CD4-positive, alpha-beta T cell treated with Interleukin-2 at 100 ng/mL for 4 hours (primary cell): ENCODE measurements around the gene VASP.
"Not testable (repeated sequence)": the region's sequence is repeated elsewhere in the genome, so short reads cannot be mapped to it uniquely, and the experiment has no call there.

ENCODE experiments used
- DNase-seq: peaks from one replicate; pipeline ENCODE4 v3.0.0-alpha.2; 2020; ENCODE audit warnings: low spot score

VASP gene

DNA sequence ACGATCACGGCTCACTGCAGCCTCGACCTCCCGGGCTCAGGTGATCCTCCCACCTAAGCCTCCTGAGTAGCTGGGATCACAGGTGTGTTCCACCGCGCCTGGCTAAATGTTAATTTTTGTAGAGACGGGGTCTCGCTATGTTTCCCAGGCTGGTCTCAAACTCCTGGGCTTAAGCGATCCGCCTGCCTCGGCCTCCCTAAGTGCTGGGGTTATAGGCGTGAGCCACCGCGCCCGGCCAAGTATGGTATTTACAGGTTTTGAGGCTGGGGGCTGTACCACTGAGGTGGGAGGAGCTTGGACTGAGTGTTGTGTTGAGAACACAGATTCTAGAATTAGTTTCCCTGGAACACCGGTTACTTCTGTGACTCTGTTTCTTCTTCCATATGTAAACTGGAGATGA, 9.5 kb upstream of the VASP start:
- no peak for DNase-seq

DNA sequence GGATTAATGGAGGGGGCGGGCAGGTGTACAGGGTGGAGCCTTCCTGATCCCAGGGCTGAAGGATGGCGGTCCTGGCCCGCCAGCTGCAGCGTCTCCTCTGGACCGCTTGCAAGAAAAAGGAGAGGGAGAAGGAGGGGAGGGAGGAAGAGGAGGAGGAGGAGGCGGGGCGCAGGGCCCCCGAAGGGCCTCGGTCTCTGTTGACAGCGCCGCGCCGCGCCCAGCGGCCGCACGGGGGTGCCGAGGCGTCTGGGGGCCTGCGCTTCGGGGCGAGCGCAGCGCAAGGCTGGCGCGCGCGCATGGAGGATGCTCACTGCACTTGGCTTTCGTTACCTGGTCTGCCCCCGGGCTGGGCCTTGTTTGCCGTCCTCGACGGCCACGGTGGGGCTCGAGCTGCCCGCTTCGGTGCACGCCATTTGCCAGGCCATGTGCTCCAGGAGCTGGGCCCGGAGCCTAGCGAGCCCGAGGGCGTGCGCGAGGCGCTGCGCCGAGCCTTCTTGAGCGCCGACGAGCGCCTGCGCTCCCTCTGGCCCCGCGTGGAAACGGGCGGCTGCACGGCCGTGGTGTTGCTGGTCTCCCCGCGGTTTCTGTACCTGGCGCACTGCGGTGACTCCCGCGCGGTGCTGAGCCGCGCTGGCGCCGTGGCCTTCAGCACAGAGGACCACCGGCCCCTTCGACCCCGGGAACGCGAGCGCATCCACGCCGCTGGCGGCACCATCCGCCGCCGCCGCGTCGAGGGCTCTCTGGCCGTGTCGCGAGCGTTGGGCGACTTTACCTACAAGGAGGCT, 8.7 kb upstream of the VASP start, which contains the start of gene PPM1N:
Gene PPM1N (plus strand): TSS at position 33 of the 785 bp plus-strand sequence. CDS start 30 bp downstream, at position 63.
- DNase-seq: peak; percentile 65

DNA sequence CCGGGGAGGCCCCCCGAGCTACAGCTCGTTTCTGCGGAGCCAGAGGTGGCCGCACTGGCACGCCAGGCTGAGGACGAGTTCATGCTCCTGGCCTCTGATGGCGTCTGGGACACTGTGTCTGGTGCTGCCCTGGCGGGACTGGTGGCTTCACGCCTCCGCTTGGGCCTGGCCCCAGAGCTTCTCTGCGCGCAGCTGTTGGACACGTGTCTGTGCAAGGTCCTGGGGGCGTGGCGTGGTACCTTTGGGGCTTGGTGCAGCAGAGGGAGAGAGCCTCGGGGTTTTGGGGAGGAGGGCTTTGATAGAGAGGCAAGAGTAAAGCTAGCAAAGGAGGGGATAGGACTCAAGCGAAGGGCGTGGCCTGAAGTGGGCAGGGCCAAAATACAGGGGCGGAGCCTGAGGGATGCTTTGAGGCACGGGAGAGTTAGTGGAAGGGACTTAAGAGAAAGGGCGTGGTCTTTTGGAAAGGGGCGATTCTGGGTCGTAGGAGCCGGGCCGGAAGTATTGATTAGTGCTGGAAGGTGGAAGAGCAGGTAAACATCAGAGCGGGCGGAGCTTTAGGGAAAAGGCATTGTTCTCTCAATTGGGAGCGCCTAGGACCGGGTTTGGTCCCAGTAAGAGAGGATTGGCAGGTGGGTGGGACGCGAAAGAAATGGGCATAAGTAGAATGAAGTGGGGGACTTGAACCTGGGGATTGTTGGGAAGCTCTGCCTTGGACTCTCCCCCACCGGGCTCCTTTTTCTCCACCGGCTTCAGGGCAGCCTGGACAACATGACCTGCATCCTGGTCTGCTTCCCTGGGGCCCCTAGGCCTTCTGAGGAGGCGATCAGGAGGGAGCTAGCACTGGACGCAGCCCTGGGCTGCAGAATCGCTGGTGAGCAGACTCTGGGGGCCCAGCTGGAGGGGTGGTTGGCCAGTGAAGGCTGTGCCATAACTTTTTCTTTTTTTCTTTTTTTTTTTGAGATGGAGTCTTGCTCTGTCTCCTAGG, 7.8 kb upstream of the VASP start:
- DNase-seq: peak; percentile 66

DNA sequence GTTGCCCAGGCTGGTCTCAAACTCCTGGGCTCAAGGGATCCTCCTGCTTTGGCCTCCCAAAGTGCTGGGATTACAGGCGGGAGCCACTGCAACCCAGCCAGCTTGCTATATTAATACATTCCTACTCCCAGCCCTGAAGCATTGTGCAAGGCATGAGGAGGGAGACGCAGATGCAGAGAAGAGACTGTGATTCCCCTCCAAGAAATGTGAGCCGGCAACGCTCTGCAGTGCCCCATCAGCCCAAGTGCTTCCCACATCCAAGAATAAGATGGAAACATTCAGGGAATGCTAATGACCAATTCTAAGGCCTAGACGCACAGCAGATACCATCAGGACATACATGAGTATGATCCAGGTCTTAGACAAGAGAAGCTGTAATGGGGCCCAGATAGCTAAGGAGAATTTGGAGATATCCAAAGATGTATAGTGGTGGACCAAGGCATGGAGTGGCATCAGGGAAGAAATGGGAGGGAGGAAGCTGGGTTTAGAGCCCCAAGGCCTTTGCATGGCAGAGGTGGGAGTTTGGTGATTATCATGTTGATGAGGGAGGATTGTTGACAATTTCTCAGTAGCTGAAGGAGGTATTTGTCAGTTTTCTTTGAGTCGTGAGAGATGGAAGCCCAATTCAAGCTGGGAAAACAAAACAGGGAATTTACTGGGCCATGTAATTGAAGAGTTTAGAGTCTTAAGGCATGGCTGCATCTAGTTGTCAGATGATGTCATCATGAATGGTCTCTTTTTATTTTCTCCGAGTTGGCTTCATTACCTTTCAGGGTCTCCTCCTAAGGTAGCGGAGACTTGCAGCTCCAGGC, 6.2 kb upstream of the VASP start:
- no peak for DNase-seq

DNA sequence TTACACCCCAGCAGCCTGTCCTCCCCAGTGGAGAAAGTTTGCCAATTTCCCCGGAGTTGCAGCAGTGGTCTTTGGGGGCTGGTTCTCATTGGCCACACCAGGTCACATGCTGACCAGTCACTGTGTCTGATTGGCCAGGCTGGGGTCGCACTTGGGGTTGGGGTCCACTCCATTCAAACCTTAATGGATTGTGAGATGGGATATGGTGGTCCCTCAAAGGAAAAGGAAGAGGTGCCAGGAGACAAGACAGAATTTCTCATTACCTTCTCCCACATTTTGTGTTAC, 5.6 kb upstream of the VASP start:
- DNase-seq: no peak

DNA sequence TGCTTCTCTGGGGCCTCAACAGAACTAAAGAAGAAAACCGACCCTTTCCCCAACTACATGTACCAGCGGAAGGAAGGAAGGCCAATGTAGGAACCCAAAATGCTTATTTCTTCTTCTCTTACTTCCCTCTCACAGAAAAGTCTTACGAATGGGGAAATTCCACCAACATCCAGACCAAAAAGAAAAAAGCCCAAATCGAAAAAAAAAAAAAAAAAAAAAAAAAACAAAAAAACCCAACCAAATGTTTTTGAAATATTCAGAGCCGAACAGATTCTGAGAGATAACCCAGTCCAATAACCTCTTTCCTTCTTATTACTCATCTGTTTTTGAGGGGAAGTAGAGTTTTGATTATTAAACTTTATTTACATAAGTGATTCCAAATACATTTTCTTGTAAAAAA, 5.2 kb upstream of the VASP start:
- DNase-seq: no peak

DNA sequence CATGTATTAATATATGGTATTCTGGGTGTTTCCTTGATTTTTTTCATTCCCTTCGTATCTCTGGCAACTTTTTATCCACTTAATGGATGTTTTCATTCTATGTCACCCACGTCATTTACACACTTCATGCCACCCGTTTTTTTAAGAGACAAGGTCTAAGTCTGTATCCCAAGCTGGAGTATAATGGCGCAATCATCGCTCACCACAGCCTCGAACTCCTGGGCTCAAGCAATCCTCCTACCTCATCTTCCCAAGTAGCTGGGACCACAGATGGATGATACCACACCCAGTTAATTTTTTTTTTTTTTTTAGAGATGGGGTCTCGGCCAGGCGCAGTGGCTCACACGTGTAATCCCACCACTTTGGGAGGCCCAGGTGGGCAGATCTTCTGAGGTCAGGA, 3.4 kb upstream of the VASP start:
- DNase-seq: no peak

DNA sequence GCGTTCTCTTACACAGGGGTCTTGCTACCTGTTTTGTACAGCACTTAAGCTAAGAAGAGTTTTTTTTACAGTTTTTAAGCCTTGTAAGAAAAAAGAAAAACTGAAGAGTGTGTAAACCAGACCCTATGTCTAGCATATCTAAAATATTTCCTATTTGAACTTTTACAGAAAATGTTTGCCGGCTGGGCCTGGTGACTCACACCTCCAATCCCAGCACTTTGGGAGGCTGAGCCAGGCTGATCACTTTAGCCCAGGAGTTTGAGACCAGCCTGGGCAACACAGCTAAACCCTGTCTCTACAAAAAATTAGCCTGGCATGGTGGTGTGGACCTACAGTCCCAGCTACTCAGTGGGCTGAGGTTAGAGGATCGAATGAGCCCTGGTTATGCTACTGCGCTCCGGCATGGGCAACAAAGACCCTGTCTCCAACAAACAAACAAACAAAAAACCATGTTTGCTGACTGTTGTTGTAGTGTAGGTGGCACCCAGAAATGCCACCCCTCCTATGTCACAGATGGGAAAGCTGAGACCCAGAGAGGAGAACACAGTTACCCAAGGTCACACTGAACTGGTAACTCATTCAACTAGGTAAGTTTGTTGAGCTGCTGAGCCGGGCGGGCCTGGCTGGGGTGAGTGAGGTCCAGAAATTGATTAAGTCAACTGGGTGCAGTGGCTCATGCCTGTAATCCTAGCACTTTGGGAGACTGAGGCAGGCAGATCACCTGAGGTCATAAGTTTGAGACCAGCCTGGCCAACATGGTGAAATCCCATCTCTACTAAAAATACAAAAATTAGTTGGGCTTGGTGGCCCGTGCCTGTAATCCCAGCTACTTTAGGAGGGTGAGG, 1.9 kb upstream of the VASP start:
- no peak for DNase-seq

DNA sequence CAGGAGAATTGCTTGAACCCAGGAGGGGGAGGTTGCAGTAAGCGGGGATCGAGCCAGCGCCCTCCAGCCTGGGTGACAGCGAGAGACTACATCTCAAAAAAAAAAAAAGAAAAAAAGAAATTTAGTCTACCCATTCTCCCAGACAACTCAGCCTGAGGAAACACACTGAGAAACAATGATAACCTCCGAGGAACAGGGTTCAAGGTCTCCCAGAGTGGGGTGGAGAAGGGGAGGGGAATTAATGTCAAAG, 1.4 kb upstream of the VASP start:
- DNase-seq: no peak

DNA sequence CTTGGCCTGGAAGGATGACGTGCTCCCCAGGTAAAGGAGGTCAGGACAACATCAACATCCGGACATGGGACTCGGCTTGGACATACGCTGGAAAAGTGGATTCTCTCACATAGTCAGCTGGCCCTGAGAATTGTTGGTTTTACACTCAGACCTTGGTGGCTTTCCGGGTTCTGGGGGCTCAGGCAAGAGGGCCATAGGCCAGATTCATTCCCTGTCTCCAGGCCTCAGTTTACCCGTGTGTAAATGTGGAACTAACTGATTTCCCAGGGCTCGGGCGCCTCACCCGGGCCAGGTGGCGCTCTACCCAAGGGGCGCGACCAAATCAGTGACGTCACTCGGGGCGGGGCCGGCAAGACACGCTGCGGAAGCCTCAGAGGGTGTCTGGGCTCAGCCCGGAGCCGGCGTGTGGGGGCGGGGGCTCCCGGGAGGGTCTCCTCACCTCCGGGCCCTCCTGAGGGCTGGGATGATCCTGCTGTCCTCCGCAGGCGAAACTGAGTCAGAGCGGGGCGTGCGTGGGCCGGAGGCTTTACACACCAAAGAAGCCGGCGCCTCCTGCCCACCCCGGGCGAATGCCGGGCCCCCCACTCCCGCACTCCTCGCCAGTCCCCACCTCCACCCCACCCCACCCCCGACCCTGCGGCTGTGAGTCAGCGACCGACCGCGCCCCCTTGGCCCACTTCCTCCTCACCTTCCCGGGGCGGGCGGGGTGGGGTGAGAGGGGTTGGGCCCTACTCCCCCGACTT, 862 bp upstream of the VASP start:
- peak; percentile 97 for DNase-seq

DNA sequence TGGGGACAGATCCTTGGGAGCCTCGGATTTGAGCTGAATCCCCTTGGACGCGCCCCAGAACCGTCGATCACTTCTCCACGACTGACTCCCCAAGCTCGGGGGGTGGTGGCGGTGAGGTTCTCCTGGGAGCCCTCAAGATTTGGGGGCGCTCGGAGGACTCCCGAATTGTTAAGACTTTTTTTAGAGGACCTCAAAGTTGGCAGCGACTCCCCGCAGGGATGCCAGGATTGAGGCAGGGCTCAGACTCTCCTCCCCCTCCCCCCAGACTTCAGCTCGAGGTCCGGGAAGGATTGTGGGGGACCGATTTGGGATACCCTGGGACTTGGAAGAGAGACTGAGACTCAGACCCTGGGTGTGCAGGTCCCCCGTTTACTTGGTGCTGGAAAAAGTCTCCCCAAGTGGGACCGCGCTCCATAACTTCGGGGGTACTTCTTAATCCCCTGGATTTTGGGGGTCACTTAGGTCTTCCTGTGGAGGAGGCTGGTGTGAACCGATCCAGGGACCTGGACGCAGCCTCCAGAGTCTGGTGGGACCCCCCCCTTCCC, 665 bp downstream of the VASP start:
- DNase-seq: no peak

DNA sequence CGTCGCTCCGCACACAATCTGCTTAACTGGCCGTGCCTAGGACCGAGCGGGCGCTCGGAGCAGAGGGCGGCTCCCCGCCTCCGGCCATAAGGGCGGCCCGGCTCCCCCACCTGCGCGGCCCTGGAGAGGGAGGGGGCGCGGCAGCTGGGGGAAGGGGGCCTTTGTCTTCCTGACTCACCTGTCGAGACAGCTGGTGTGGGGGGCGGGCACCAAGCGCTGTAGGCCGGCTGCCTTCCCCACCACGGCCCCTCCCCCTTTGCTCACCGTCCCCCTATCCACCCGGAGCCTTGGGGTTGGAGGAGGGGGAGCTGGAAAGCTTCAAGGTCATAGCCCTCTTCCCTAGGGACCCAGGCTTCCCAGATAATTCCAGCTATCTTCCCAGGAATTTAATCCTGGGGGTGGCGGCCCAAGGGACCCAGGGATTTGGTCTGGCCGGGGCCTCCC, 1.2 kb downstream of the VASP start:
- DNase-seq: peak; percentile 36

DNA sequence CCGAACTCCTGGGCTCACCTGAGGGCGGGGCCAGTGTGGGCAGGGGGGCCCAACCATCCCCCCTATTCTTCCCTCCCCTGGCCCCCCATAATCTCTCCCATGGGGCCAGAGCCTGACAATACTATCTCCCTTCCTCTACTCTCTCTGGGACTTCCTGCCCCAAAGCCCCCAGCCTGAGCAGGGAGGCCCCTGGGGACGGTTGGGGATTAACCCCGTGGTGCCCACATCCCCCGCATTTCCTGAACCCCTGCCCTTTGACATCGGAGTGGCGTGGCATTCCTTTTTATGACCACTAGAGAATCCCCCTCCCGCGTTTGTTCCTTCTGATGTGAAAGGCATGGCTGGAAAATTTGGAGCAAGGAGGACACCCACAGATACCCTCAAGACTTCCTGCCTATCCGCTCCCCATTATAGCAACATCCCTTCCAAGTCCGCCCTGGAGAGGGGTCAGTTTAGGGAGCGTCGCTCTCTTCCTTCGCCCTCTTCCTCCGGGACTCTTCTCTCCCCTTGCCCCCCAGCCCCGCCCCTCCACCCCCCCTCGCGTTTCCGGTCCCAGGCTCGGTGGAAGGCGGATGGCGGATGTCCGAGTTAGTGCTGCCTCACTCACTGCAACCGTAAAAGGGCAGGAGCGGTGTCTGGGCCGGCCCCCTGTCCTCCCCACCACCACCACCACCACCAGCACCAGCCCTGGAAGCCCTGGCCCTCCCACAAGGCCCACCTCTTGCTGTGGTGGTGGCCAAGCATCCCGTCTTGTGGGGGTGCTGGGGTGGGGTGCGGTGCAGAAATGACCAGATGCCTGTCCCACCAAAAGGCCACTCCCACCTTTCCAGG, 1.8 kb downstream of the VASP start:
- peak; percentile 35 for DNase-seq

DNA sequence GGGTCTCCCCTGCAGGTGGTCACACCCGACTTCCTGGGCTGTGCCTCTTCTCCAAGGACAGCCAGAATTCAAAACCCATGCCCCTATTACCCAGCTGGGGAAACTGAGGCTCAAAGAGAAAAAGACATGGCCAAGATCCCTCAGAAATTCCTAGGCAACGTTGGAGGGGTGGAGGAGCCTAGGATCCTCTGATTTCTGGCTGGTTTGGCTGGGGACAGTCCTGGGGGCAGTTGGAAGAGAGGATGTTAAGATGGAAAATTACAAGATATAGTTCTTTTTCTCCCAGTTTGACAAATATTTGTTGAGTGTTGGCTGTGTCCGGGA, 2.4 kb downstream of the VASP start:
- DNase-seq: no peak

DNA sequence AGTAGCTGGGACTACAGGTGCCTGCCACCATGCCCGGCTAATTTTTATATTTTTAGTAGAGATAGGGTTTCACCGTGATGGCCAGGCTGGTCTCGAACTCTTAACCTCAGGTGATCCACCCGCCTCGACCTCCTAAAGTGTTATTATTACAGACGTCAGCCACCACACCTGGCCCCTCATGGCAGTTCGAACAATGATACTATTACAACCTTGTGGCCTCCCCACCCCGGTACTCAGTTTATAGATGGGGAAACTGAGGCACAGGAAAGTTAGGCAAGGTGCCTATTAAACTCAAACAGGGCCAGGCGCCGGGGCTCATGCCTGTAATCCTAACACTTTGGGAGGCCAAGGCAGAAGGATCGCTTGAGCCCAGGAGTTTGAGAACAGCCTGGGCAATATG, 3.1 kb downstream of the VASP start:
- DNase-seq: not testable (repeated sequence)

DNA sequence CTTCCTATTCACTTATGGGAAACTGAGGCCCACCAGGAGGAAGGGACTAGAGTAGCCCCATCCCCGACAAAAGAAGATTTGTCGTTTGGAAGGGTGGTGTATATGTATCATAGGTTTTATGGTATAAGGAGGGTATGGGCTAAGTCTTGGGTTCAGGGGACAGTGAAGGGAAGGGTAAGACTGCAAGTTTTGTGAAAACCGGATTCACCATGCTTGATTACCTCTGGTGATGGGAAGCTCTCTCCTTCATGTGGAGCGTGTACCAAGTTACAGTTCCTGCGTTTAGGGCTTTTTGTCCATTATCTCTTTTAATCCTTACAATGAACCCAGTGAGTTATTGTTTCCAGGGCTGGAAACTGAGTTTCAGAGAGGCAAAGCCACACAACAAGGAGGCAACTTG, 3.8 kb downstream of the VASP start:
- no peak for DNase-seq

DNA sequence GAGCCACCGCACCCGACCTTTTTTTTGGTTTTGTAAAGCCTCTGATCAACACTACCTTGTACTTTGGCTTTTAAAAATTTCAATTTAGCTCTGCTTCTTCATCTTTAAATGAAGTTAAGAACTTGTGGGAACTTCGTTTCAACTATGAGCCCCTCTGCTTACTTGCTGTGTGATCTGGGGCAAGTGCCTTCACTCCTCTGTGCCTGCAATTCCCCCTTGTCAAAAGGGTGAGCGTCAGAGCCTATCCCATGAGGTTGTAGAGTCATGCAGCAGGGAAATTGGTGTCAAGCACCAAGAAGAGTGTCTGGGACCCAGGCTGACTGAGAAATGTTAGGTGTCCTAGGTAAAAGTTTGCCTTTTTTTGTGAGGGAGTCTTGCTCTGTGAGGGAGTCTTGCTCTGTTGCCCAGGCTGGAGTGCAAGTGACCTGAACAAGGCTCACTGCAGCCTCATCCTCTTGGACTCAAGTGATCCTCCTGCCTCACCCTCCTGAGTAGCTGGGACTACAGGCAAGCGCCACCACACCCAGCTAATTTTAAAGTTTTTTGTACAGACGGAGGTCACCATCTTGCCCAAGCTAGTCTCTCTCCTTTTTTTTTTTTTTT, 5.7 kb downstream of the VASP start:
- no peak for DNase-seq

DNA sequence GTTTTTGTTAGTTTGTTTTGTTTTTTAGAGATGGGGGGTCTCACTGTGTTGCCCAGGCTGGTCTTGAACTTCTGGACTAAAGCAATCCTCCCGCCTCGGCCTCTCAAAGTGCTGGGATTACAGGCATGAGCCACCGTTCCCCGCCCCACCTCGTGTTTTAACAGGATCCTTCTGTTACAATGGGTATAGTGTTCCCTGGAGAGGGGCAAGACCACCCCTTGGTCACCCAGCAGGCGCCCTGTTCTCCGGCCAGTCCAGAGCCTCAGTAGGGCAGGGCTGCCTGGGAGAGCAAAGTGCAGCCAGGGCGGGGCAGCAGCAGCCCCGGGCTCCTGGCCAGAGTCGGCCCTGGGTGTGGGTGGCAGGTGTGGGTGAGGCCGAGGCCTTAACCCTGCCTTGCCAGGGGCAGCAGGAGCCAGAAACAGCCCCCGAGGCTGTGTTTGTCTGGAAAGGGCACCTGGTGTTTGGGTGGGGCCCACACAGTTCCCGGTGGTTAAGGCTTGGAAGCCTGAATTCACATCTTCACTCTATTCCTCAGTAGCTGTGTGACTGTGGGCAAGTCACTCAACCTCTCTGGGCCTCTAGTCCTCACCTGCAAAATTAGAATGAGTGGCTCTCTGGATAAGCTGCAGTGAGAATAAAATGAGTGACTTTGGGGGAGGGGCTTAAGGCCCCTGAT, 7.2 kb downstream of the VASP start:
- no peak for DNase-seq

DNA sequence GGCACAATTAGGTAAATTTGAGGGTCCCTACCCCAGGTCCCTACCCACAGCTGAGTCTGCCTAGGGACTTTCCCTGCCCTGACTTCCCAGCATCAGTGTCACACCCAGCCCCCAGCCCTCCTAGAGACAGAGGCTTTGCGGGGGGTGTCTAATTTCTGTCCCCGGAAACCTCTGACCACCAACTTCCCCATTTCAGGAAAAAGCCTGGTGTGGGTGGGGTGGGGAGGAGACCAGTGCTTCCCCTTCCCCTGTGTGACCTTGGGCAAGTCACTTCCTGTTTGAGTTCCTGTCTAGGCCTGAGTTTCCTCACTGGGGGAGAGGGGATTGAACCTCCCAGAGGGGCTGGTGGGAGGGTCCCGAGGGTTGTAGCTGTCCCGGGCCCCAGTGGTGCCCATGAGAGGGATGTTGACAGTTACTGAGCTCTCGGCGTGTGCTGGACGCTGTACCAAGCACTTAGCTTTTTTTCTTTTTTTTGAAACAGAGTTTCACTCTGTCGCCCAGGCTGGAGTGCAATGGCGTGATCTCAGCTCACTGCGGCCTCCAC, 7.9 kb downstream of the VASP start:
- DNase-seq: peak; percentile 42
